NCI-H446 (cell line): ENCODE measurements around the gene DNAJB1.
"Not testable (repeated sequence)": the region's sequence is repeated elsewhere in the genome, so short reads cannot be mapped to it uniquely, and the experiment has no call there.

ENCODE experiments used
- DNase-seq, 2 experiments: peaks; one replicate each; lab custom pipeline; 2025; lab: John Stamatoyannopoulos, UW

DNAJB1 gene

DNA sequence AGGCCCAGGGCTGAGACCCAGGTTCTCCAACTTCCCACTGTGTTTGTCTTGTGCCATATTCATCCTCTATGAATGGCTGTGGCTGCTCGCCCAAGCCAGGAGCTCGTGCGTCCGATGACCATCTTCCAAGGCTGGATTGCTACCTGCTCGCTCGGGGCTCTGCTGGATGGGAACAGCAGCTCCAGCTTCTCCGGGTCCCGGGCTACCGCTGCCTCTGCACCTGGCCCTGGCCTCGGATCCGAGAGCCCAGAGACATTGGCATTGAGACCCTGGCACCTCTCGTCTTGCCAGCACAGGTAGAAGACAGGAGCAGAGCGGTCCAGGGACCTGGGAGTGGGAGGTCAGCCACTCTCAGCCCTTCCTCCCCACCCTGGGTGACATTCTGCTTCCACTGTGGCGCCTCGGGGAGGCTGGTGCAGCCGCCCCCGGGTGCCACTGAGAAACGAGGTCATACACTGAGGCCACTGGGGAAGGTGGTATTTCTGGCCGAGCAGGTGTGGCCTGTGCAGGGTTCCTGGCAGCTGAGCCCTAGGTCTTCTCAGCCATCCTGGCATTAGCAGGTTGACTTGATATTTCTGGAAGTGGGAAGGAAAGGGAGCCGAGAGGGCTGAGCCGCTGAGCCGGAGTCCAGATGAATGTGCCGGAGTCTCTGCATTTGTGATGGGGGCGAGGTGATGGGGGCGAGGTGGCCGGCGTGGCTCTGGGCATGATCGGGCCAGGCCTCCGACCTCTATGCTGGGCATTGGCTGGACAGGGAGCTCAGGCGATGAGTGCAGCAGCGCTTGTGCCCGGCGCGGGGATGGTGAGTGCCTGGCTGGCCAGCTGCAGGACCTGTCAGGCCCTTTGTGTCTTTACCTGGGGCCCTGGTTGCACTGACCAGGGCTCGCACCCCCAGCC lies 35.1 kb upstream of the DNAJB1 start:
- no peak for DNase-seq

DNA sequence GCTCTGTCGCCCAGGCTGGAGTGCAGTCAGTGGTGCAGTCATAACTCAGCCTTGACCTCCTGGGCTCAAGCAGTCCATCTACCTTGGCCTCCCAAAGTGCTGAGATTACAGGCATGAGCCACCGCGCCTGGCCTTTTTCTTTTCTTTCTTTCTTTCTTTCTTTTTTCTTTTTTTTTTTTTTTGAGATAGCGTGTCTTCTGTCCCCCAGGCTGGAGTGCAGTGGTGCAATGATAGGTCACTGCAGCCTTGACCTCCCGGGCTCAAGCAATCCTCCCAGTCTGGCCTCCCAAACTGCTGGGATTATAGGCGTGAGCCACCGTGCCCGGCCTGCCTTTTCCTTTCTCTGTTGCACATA lies 33.8 kb upstream of the DNAJB1 start:
- DNase-seq, result not testable (repeated sequence)

DNA sequence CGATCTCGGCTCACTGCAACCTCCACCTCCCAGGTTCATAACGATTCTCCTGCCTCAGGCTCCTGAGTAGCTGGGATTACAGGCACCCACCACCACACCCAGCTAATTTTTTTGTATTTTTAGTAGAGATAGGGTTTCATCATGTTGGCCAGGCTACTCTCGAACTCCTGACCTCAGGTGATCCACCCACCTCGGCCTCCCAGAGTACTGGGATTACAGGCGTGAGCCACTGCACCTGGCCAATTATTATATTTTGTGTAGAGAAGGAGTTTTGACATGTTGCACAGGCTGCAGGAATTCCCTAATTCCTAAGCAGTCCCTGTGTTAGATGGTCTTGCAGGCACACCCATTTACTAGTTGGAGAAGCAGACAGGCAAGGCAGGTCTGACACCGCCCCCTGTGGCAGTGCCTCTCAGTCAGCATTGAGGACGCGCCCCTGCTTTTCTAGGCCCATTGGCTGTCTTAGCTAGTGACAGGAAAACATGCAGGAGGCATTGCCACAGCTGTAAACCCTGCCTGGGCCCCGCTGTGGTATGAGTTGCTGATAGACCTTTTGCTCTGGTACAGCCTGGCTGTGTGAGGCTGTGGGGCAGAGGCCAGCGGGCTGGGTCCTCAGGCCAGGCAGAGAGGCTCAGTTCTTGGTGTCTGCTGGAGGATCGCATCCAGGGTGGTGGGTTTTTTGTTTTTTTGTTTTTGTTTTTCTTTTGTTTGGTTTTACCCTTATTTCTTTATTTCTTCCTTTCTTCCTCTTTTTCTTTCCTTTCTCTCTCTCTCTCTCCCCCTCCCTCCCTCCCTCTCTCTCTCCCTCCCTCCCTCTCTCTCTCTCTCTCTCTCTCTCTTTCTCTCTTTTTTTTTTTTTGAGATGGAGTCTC lies 33.2 kb upstream of the DNAJB1 start:
- not testable (repeated sequence) for DNase-seq

DNA sequence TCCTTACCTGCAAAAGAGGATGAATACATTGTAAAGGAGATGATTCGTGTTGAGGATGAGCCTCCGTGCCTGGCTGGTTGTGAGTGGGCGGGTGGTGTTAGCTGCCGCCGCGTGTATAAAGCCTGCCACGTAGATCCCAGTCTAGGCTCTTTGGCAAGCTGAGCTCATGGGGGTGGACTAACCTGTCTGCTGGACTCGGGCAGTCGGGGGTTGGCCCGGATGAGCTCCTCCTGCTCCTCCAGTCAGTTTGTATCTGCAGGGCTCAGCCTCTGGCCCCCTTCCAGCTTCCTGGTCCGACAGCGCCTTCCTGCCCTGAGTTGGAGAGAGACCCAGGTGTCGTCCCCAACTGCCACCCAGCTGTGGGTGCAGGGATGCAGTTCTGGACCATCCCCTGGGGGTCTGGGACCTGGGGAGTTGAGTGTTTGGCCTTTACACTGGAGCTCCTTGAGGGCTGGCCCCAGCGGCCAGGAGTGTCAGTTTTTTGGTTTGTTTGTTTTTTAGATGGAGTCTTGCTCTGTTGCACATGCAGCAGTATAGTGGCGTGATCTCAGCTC lies 32.1 kb upstream of the DNAJB1 start:
- no peak for DNase-seq

DNA sequence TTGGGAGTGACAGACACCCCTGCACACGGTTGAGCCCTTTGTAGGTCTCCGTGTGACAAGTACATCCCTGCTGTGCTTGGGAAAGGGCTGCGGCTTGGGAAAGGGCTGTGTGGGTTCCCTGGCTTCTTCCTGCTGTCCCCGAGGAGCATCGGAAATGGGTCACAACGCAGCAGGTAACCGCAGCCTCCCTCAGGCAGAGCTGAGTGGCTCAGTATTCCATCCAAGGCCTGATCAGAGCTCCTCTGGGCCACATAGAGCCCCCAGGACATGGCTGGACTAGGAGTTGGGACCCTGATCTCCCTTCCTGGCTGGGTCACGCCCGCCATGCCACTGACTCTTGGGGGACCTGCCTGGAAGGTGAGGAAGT lies 27.5 kb upstream of the DNAJB1 start:
- DNase-seq, result no peak

DNA sequence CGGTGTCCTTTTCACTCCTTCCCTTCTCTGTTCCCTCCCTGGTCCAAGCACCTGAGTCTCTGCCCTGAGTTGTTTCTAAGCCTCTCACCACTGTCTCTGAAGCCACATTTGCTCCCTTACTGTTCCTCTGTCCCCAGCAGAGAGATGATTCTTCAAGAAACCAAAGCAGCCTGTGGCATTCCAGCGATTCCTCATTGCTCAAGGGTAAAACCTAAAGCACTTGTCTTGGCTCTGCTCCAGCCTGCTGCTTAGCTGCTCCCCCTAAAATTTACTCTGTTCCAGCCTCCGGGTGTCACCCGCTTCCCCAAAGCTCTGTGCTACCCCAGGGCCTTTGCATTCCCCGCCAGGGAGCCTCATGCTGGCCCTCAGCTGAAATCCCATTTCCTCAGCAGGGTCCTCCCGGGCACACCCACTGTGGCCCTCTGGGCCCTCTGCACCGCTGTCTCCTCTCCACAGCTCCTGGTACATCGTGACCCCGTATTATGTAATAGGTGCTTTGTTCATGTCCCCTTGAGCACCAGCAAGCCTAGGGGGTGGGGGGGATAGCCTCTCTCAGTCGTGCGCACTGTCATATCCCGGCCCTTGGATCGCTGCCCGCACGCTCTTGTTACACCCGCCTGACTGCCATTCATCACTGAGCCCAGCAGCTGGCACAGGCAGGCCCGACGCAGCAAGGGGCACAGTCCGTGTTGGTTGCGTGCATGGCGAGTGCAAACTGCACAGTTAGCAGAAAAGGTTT lies 26.9 kb upstream of the DNAJB1 start:
- peak; percentile 68 to 86 for DNase-seq

DNA sequence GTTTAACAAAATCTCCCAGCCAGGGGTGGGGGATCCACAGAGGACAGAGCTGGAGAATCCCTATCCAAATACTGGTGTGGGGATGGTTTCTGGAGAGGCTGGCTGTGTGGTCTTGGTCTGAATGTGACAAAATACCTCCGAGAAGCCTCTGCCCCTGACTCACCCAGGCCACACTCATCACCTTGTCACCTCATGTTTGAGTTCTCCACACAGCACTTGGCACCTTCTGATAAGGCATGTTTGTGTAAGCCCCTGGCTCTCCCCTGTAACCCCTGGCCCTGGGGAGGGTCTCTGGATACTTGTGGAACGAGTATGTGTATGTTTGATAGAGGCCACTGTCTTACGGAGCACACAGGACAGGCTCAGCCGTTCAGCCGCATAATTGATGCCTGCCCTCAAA lies 25.9 kb upstream of the DNAJB1 start:
- no peak for DNase-seq

DNA sequence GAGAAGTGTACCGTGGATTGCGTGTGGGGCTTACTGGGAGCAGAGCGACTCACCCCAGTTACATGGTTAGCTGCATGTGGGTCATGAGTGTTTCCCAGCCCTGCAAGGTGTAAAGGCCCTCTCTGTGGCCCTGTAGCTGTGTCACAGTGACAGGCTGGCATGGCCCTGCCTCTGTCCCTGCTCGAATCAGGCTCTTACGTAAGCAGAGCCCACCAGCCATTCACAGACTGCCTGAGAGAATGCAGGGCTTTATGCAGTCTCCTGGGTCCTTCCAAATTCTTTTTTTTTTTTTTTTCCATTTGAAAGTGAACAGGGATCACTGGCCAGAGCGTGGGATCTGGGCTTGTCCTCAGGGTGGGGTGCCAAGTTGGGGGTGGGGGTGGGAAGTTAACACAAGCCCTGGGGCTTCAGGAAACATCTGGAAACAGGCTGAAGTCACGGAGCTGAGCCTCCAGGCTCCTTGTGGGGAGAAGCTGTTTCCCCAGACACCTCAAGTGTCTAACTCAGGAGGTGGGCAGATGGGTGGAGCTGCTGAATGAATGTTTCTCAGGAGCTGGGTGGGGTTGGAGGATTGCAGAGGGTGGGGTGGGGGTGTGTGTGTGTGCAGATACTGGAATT lies 24.6 kb upstream of the DNAJB1 start:
- DNase-seq, result no peak

DNA sequence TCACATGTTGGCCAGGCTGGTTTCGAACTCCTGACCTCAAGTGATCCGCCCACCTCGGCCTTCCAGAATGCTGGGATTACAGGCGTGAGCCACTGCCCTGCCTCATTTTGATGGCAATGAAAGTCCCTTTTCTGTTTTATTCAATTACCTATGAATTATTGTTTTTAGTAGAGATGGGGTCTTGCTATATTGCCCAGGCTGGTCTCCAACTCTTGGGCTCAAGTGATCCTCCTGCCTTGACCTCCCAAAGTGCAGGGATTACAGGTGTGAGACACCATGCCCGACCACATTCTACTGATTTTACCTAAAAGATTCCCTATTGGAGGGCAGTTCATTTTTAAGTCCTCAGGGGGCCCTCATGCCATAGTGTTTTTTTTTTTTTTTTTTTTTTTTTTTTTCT lies 23.8 kb upstream of the DNAJB1 start:
- DNase-seq, result not testable (repeated sequence)

DNA sequence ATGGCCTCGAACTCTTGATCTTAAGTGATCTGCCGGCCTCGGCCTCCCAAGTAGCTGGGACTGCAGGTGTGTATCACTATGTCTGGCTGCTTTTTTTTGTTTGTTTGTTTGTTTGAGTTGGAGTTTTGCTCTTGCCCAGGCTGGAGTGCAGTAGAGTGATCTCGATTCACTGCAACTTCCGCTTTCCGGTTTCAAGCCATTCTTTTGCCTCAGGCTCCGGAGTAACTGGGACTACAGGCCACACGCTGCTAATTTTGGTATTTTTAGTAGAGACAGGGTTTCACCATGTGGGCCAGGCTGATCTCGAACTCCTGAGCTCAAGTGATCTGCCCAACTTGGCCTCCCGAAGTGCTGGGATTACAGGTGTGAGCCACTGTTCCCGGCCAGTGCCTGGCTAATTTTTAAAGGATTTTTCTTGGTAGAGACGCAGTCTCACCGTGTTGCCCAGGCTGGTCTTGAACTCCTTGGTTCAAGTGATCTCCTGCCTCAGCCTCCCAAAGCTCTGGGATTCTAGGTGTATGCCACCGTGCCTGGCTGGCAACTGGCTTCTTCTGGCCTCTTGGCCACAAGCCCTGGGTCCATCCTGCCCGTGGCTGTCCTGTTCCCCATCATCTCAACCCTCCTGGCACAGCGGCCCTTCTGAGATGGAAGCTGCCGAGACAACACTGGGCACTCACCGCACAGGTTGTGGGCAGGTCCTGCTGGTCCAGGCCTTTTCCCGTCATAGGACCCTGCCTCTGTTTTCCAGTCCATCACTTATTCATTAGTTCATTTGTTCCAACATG lies 22.7 kb upstream of the DNAJB1 start:
- DNase-seq, result no peak

DNA sequence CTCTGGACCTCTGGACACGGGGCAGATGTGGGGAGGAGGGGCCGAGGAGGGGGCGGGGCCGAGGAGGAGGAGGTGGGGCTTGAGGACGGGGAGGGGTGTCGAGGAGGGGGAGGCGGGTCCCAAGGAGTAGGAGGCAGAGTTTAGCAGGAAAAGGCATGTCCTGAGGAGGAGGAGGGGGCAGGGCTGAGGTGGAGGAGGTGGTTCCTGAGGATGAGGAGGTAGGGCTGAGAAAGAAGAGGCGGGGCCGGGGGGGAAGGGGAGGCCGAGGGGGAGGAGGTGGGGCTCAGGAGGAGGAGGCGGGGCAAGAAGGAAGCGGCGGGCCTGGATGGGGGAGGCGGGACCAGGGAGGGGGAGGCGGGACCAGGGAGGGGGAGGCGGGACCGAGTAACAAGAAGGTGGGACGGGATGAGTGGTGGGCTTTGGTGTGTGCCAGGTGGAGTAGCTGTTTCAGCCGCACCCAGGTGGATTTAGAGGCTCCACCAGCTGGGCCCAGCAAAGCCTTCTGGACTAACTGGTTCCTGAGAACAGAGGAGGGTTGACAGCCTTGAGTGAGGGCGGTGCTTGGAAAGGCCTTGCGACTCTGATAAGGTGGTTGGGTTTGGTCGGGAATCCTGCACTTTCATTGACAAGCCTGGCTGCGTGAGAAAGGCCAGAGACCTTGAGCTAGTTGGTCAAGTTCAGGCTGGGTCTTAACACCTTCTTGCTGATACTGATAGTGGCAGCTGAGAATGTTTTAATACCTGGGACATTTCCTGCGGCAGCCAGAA lies 18.9 kb upstream of the DNAJB1 start:
- no peak for DNase-seq

DNA sequence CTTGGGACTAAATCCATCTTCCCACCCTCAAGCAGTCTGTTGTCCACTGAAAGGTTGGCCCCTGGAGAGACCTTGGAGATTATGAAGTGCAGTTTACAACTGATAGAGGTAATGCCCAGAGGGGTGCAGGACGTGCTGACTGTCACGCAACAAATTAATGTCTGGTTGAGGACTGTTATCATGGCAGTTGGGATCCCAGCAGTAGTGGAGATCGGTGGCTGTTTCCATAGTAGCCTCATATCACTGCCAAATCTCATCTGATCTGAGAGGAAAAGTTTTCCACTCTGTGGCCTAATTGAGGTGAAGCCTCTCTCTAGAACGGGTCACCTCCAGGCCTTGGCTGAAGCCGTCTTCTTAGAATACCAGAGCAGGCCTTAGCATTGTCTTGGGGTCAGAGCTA lies 15.3 kb upstream of the DNAJB1 start:
- no peak for DNase-seq

DNA sequence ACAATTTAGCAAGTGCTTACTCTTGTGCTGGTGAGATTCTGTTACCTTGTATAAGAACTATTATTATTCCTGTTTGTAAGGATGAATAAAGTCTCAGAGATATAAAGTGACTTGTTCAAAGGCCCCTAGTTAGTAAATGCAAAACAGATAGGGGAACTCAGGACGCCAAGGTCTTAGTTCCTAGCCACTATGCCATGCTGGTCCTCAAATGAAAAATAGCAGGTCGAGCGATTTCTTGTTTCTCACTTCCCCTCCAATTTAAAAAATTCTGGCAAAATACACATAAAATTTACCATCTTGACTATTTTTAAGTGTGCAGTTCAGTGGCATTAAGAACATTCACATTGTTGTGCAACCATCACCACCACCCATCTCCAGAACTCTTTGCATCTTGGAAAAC lies 12.3 kb upstream of the DNAJB1 start:
- DNase-seq, result no peak

DNA sequence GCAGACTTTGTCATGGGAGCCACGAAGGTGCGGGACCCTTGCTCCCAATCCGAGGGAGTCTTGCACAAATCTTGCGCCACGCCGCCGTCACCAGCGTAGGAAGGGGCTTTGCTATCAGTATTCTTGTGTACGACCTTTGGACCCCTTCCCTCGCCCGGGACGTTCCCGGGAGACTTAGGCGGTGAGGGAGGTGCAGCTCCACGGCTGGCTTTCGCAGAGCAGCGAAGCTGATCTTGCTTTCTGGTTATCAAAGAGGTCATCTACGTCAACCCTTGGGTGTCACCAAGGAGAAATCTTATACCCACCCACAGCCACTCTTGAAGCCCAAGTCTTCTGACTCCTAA lies 11.8 kb upstream of the DNAJB1 start:
- no peak for DNase-seq

DNA sequence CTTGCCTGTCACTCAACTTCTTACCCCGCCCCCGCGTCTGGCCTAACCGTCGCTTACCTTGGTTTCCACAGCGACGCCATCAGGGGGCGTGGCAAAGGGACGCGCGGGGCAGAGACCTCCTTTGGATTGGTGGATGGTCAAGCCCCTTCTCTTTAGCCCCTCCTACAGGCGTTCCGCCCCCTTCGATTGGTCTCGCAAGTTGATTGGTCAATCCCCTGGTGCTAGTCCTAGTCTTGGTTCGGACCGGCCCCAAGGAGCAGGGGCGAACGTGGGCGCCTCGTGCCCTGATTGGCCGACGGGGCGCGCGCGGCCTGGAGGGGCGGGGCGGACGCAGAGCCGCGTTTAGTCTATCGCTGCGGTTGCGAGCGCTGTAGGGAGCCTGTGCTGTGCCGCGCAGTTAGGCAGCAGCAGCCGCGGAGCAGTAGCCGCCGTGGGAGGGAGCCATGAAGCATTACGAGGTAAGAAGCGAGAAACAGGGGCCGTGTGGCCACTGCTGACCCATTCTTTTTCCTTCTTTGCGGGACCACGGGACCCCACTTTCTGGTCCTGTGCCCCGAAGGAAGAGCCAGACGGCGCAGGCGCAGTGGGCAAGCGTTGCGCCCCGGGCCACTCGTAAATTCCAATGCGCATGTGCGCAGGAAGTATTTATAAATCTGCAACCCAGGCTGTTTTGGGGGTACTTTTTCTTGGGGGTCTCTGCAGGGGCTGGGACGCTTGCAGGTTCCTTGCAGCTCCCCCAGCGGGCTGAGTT lies 11.2 kb upstream of the DNAJB1 start, which contains the start of gene TECR:
Gene TECR, plus strand, starts transcription at position 341 of the 751 bp plus-strand sequence. Its CDS starts 103 bp downstream, at position 444.
- peak; percentile 100 for DNase-seq

DNA sequence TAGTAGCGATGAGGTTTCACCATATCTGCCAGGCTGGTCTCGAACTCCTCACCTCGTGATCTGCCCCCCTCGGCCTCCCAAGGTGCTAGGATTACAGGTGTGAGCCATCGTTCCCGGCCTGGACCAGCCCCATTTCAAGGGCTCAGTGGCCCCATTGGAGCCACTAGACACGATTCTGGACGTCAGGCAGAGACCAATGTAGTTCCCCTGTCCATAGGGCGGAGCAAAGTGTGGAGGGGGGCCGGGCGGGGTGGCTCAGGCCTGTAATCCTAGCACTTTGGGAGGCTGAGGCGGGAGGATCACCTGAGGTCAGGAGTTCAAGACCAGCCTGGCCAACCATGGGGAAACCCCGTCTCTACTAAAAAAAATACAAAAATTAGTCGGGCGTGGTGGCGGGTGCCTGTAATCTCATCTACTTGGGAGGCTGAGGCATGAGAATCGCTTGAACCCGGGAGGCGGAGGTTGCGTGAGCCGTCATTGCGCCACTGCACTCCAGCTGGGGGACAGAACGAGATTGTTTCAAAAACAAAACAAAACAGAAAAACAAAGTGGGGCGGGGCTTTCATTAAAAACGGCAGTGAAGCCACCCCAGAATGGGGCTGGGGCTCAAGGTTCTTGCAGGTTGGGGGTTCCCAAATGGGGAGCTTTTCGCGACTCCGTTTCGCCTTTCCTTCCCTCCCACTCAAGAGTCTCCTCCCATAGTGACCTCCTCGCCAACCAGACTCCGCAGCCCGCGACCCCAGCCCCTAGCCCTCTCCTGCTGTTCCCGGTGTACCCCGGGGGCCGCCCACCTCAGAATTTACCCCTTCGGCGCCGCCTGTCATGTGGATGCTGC lies 10.4 kb upstream of the DNAJB1 start:
- no peak for DNase-seq

DNA sequence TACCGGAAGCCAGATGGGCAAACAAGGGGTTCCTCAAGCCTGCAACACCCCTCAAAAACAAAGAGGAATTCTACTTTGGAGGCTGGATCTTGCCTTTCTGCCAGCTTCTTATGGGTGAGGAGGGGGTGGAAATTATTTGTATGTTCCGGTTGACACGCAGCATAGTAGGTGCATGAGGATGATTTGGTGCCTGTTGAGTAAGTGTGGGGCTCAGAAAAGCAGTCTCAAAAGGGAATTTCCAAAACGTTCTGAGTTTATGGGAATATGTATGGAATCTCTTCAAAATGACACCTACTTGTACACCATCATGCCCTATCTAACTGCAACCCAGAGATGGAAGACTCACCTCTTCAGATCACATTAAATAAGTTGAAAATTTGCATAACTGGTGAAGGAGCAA lies 8.2 kb upstream of the DNAJB1 start:
- DNase-seq, result no peak

DNA sequence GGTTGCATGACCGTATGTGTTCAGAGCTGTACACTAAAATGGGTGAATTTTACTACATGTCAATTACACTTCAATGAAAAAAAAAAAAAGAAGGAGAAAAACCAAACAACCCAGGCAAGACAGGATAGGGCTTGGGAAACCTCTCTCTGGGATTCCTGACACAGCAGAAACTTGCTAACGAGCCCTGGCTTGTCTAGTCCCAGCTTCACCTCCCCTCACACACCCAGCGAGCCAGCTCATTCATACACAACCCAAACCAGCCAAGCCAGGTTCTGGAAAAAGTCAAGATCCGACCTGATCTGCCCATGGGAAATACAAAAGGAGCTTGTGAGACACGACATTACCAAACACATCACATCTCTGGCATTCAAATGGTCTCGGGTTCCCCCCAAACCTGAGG lies 7.5 kb upstream of the DNAJB1 start:
- no peak for DNase-seq

DNA sequence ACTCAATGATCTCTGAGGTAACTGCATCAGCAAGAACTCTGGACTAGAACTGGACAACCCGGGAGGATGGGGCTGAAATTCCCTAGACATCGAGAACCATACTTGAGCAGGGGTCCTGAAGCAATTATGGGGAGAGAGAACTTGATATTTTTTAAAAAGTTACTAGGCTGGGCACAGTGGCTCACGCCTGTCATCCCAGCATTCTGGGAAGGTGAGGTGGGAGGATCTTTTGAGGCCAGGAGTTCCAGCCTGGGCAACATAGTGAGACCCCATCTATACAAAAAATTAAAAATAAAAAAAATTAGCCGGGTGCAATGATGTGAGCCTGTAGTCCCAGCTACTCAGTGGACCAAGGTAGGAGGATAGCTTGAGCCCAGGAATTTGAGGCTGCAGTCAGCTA lies 2.3 kb upstream of the DNAJB1 start:
- no peak for DNase-seq
